AG04449 (cell line): Measurements from ENCODE around the gene PELI3.

Experiments used
- CTCF ChIA-PET: fragments of 350-600 bp; formaldehyde crosslinking; extraction: SDS; loops from one replicate; lab custom pipeline; 2021; ENCODE audit warnings: antibody characterized with exemption; lab: Yijun Ruan, JAX
- POLR2A ChIA-PET: fragments of 400-600, 350-600 bp; formaldehyde crosslinking; extraction: SDS; loops from one replicate; lab custom pipeline; 2020; ENCODE audit warnings: antibody characterized with exemption, inconsistent platforms; lab: Yijun Ruan, JAX
- DNase-seq: peaks from one replicate; pipeline ENCODE4 v3.0.0-alpha.2; 2010; ENCODE audit warnings: low read depth, low spot score
- H3K4me3 ChIP-seq: 2 replicates; pipeline ENCODE4 v1.5.1; 2011; ENCODE audit warnings: low read depth, mild to moderate bottlenecking, control low read depth, low read length
- CTCF ChIP-seq: IDR thresholded peaks from one replicate; pipeline ENCODE4 v1.5.1; 2011; ENCODE audit warnings: mild to moderate bottlenecking, moderate library complexity, low read length, control low read depth, inconsistent platforms; ENCODE audit not compliant: insufficient read depth; ENCODE audit errors: missing control alignments

PELI3 gene, protein sequence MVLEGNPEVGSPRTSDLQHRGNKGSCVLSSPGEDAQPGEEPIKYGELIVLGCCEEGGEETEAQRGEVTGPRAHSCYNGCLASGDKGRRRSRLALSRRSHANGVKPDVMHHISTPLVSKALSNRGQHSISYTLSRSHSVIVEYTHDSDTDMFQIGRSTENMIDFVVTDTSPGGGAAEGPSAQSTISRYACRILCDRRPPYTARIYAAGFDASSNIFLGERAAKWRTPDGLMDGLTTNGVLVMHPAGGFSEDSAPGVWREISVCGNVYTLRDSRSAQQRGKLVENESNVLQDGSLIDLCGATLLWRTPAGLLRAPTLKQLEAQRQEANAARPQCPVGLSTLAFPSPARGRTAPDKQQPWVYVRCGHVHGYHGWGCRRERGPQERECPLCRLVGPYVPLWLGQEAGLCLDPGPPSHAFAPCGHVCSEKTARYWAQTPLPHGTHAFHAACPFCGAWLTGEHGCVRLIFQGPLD

DNA sequence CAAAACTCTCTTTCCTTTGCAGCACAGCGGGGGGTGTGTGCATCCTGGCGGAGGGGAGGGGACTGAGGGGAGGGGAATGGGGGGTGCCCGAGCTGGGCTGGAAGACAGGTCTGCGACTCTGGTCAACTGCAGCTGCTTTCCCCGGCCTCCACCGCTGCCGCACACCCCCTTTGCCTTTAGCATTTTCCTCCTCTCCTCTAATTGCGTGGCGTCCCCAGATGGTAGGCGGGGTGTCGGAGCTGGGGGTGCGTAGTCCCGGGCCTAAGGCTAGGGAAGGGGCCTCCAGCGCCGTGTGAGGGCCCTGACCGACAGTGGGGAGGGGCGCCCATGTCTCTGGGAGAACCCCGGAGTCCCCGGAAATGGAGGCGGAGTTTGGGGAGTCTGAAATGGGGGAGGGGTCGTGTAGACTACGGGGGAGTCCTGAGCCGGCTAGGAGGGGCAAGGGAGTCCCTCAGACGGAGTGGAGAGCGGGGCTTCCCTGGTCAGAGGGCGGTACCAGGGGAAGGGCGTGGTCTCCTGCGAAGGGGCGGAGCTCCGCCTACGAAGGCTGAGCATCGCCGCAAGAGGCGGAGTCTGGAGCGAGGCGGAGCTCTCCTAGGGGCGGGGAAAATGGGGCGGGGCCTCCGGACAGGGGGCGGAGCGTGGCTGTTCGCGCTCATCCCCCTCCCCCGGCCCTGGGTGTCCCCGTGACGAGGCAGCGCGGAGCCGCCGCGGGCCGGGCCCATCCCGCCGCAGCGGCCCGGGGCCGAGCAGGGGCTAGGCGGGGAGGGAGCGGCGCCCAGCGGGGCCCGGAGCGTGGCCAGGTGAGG is at the start of gene PELI3:
Gene PELI3, plus strand, starts transcription at position 681 of the 809 bp plus-strand sequence. CDS start 1,224 bp downstream, outside the sequence.
- ChIA-PET CTCF (interaction anchor here (1.0 to 6.0 kb wide), 8 partner anchors 12 to 212 kb away, joined by 3 to 66 read pairs (median 6); partner anchors contain the start of genes DPP3, MRPL11 and RBM4B), POLR2A (interaction anchor here (0.6 to 1.6 kb wide), 6 partner anchors 14 to 211 kb away, joined by 3 to 9 read pairs (median 3); partner anchors contain the start of genes DPP3, MRPL11 and RBM4B)

DNA sequence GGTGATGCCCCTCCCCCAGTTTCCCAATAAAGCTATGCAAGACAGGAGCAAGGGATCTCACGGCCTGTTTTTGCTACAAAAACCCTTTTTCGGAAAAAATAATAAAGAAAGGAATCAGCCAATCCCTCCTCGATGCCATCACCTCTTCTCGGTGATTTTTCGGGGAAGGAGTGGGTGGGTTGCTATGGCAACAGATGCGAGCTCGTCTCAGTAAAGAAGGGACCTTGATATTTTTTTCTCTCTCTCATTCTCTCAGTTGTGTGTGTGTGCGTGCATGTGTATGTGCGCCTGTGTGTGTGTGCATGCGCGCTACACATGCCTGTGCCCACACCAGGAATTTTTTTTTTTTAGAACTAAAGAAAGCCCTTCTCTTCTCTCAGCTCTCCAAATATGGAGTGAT is 49.7 kb upstream of the PELI3 start:
- DNase-seq = no peak
- ChIA-PET POLR2A (interaction anchor here (0.6 to 1.5 kb wide), 2 partner anchors 8 to 515 kb away, joined by 3 to 8 read pairs; no protein-coding TSS in a partner anchor), CTCF (interaction anchor here (0.8 to 37.4 kb wide), 11 partner anchors 8 to 260 kb away, joined by 3 to 1169 read pairs (median 6); partner anchors contain the start of genes DPP3, MRPL11, NPAS4 and RBM4B)
- TF ChIP-seq CTCF = no peak
- no peak overlapping the region for H3K4me3 ChIP-seq

More for the DNA sequence above, at the start of gene PELI3:
- H3K4me3 ChIP-seq = peak within 1 kb of the TSS; percentile 69
- TF ChIP-seq CTCF = no peak
- peak; percentile 41 for DNase-seq

GRCh38 chr11:66418168-66418985 is 48.3 kb upstream of the PELI3 start:
- peak; percentile 78 for TF ChIP-seq CTCF
- peak; percentile 82 for DNase-seq
- ChIA-PET POLR2A (interaction anchor here (1.0 to 1.5 kb wide), 4 partner anchors 9 to 220 kb away, joined by 4 to 8 read pairs (median 4); partner anchors contain the start of genes DPP3 and RBM4), CTCF (interaction anchor here (0.7 to 37.4 kb wide), 12 partner anchors 7 to 260 kb away, joined by 3 to 1169 read pairs (median 6); partner anchors contain the start of genes DPP3, MRPL11 and NPAS4)
- H3K4me3 ChIP-seq = no peak overlapping the region; the same call in 1 of the 2 replicates

- POLR2A ChIA-PET = no interaction called here
- H3K4me3 ChIP-seq = no peak overlapping the region
- CTCF ChIA-PET = interaction anchor here (1.3 to 37.4 kb wide), 5 partner anchors 6 to 260 kb away, joined by 3 to 1169 read pairs (median 12); partner anchors contain the start of gene NPAS4
- no peak for DNase-seq
- TF ChIP-seq CTCF = no peak
These were observed 47.8 kb upstream of the PELI3 start for GRCh38 chr11:66418986-66419308.

DNA sequence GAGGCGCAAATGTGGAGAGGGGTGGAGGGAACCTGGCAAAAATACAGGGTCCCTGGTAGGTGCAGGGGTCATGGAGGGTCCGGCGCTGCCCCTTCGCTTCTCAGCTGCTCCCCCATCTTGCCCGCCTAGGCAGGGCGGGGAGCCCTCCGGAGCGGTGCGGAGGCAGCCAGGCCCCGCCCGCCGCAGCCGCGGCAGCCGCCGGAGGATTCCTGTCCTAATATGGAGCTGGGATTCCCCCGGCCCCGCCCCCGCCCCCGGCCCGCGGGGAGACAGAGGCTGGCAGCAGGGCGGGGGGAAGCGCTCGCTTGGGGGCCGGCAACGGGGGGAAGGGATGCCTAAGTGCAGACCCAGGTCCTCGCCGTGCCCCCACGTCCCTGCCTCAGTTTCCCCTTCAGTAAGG is 46.9 kb upstream of the PELI3 start:
- DNase-seq = no peak
- POLR2A ChIA-PET = no interaction called here
- CTCF ChIA-PET = interaction anchor here (2.6 to 37.4 kb wide), 3 partner anchors 6 to 19 kb away, joined by 18 to 1169 read pairs (median 1169); partner anchors contain the start of genes MRPL11 and NPAS4
- no peak overlapping the region for H3K4me3 ChIP-seq
- TF ChIP-seq CTCF = no peak
